T-helper 17 cell (primary cell): ENCODE results near the gene TFRC. TPM values are rescaled to one million over a fixed set of nuclear protein-coding genes. Genes with fewer than 3 reads are reported as not detected.
"Not testable (repeated sequence)": the region's sequence is repeated elsewhere in the genome, so short reads cannot be mapped to it uniquely, and the experiment has no call there.

Experiments
- ATAC-seq: fragments of 150-1000 bp; cut with Tn5 transposase; 2 replicates; pipeline ENCODE4 v1.10.0; 2021; ENCODE audit warnings: mild to moderate bottlenecking, moderate library complexity
- DNase-seq, 3 donors: peaks; one replicate each; pipeline versions ENCODE4 v3.0.0 to v3.0.0-alpha.2; 2020 to 2021
- H3K9me3 ChIP-seq: one replicate; pipeline ENCODE4 v1.7.0; 2013; ENCODE audit warnings: low read length, mild to moderate bottlenecking; ENCODE audit not compliant: control insufficient read depth, poor library complexity, severe bottlenecking
- H3K27ac Mint-ChIP-seq: one replicate; pipeline ENCODE4 v1.8.0; 2022; ENCODE audit warnings: mild to moderate bottlenecking, moderate library complexity, mixed read lengths
- H3K27me3 Mint-ChIP-seq: one replicate; pipeline ENCODE4 v1.8.0; 2022; ENCODE audit warnings: mixed read lengths
- H3K36me3 Mint-ChIP-seq: one replicate; pipeline ENCODE4 v1.8.0; 2022; ENCODE audit warnings: low read depth, mixed read lengths
- H3K4me1 Mint-ChIP-seq: one replicate; pipeline ENCODE4 v1.8.0; 2022; ENCODE audit warnings: mild to moderate bottlenecking, mixed read lengths
- H3K4me3 Mint-ChIP-seq: one replicate; pipeline ENCODE4 v1.8.0; 2022; ENCODE audit warnings: mild to moderate bottlenecking, moderate library complexity, mixed read lengths
- total RNA-seq, 4 donors: library from RNA in 2 of 4; stranded (reverse) in 2 of 4; gene quantifications; one replicate each; pipeline ENCODE4 v1.2.3 and lab custom pipeline; 2022 to 2026

TFRC gene
- total RNA-seq, 2 donors from 2014 or later = 218 to 221 TPM

DNA sequence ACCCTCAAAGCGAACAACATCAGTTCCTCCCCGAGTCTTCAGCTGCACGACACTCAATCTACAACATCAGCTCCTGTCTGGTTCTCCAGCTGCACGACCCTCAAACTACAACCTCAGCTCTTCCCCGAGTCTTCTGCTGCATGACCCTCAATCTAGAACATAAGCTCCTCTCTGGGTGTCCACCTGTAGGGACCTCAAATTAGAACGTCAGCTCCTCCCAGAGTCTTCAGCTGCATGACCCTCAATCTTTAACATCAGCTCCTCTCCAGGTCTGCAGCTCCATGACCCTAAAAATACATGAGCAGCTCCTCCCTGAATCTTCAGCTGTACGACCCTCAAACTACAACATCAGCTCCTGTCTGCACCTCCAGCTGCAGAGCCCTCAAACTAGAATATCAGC is 80.7 kb downstream of the TFRC start:
- not testable (repeated sequence) for H3K27ac Mint-ChIP-seq, ATAC-seq, H3K4me1 Mint-ChIP-seq, DNase-seq, H3K9me3 ChIP-seq, H3K36me3 Mint-ChIP-seq
- Mint-ChIP-seq H3K27me3 (peaks cover 19% of the 10 kb centered on the region), H3K4me3 (peak overlapping the region; percentile 37)

DNA sequence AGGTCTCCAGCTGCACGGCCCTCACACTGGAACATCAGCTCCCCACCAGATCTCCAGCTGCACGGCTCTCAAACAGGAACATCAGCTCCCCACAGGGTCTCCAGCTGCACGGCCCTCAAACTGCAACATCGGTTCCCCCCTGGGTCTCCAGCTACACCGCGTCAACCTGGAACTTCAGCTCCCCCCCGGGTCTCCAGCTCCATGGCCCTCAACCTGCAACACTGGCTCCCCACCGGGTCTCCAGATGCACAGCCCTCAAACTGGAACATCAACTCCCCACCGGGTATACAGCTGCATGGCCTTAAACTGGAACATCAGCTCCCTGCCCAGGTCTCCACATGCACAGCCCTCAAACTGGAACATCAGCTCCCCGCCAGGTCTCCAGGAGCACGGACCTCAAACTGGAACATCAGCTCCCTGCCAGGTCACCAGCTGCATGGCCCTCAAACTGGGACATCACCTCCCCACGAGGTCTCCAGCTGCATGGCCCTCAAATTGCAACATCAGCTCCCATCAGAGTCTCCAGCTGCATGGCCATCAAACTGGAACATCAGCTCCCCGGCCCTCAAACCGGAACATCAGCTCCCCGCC is 81.4 kb downstream of the TFRC start:
- not testable (repeated sequence) for H3K27ac Mint-ChIP-seq

DNA sequence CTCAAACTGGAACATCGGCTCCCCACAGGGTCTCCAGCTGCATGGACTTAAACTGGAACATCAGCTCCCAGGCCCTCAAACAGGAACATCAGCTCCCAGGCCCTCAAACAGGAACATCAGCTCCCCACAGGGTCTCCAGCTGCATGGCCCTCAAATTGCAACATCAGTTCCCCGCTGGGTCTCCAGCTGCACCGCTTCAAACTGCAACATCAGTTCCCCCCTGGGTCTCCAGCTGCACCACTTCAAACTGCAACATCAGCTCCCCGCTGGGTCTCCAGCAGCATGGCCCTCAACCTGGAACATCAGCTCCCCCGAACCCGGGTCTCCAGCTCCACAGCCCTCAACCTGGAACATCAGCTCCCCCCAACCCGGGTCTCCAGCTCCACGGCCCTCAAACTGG is 82.0 kb downstream of the TFRC start:
- H3K4me1 Mint-ChIP-seq = no peaks in the 10 kb centered on the region
- DNase-seq = no peak
- no peak overlapping the region for H3K27ac Mint-ChIP-seq
- H3K27me3 Mint-ChIP-seq = peaks cover 19% of the 10 kb centered on the region
- peaks cover 7% of the 10 kb centered on the region for H3K36me3 Mint-ChIP-seq
- H3K9me3 ChIP-seq = no peaks in the 10 kb centered on the region
- ATAC-seq = no peak
- no peak overlapping the region for H3K4me3 Mint-ChIP-seq

More for the DNA sequence above, 81.4 kb downstream of the TFRC start:
- not testable (repeated sequence) for ATAC-seq, H3K4me1 Mint-ChIP-seq, H3K36me3 Mint-ChIP-seq, DNase-seq, H3K4me3 Mint-ChIP-seq, H3K9me3 ChIP-seq
- H3K27me3 Mint-ChIP-seq = peaks cover 19% of the 10 kb centered on the region

Other genes with a start within 250 kb of the TFRC start
- 100 to 1,000 TPM; 123 to 125 TPM for gene TNK2, start 173.5 kb downstream of the TFRC start, total RNA-seq
- gene ZDHHC19, start 129.3 kb upstream of the TFRC start, total RNA-seq = not detected
- gene SLC51A, start 134.4 kb upstream of the TFRC start, total RNA-seq = not detected
- gene PCYT1A, start 205.6 kb upstream of the TFRC start, total RNA-seq = 10 to 100 TPM; 78.1 to 82.0 TPM
- 1 to 10 TPM; 4.8 to 6.8 TPM for gene DYNLT2B, start 236.2 kb upstream of the TFRC start, total RNA-seq